SK-N-MC (cell line): ENCODE measurements around the gene PLEKHD1.

Source experiments
- DNase-seq: peaks from one replicate; pipeline ENCODE4 v3.0.0-alpha.2; 2011; ENCODE audit warnings: low read depth, low spot score
- H3K27ac ChIP-seq: fragments of 200-600 bp; sonication (generic); 2 replicates; pipeline ENCODE4 v1.5.1; 2016; ENCODE audit warnings: mixed run types
- H3K36me3 ChIP-seq: fragments of 200-600 bp; sonication (generic); 2 replicates; pipeline ENCODE4 v1.6.1; 2017; ENCODE audit warnings: antibody characterized with exemption, low read length, mixed read lengths; ENCODE audit not compliant: insufficient read depth
- H3K4me3 ChIP-seq: fragments of 200-600 bp; sonication (generic); 2 replicates; pipeline ENCODE4 v1.5.1; 2016
- H3K9ac ChIP-seq: fragments of 200-600 bp; sonication (generic); 2 replicates; pipeline ENCODE4 v1.8.0; 2017; ENCODE audit warnings: mixed run types, mixed read lengths; ENCODE audit not compliant: insufficient read length
- H3K9me3 ChIP-seq: fragments of 200-600 bp; sonication (generic); 2 replicates; pipeline ENCODE4 v1.6.1; 2017; ENCODE audit warnings: low read depth, mild to moderate bottlenecking, antibody characterized with exemption, low read length, moderate library complexity, mixed read lengths
- EZH2 ChIP-seq: fragments of 200-600 bp; sonication (generic); IDR thresholded peaks from one replicate; pipeline ENCODE4 v1.6.1; 2017; ENCODE audit warnings: antibody characterized with exemption
- FOXP2 ChIP-seq: optimal IDR thresholded peaks from 2 replicates; pipeline ENCODE3; 2011; ENCODE audit warnings: mild to moderate bottlenecking, moderate library complexity; ENCODE audit not compliant: insufficient read depth; ENCODE audit errors: extremely low read length, control extremely low read depth
- POLR2AphosphoS5 ChIP-seq: IDR thresholded peaks from 2 replicates; pipeline ENCODE4 v1.6.1; 2012; ENCODE audit warnings: mild to moderate bottlenecking, low read depth, low read length, borderline replicate concordance

The PLEKHD1 gene

GRCh38 chr14:69567563-69567962 is 83.0 kb downstream of the PLEKHD1 start:
- no peak for TF ChIP-seq POLR2AphosphoS5
- TF ChIP-seq EZH2, result no peak
- no peak for TF ChIP-seq FOXP2
- Histone ChIP-seq H3K9me3 (no peaks in the 10 kb centered on the region), H3K27ac (no peak overlapping the region), H3K36me3 (no peaks in the 10 kb centered on the region), H3K4me3 (no peak overlapping the region), H3K9ac (no peak overlapping the region)
- DNase-seq, result no peak

- no peaks in the 10 kb centered on the region for H3K36me3 ChIP-seq
- no peak overlapping the region for H3K27ac ChIP-seq
- H3K9ac ChIP-seq, result no peak overlapping the region
These were observed 85.3 kb downstream of the PLEKHD1 start for GRCh38 chr14:69569859-69570258.

GRCh38 chr14:69570836-69571330 is 86.4 kb downstream of the PLEKHD1 start:
- Histone ChIP-seq H3K4me3 (no peak overlapping the region), H3K9ac (no peak overlapping the region), H3K27ac (no peak overlapping the region), H3K36me3 (no peaks in the 10 kb centered on the region), H3K9me3 (no peaks in the 10 kb centered on the region)
- DNase-seq, result no peak
- TF ChIP-seq POLR2AphosphoS5 (no peak), FOXP2 (no peak), EZH2 (no peak)

More at GRCh38 chr14:69569859-69570258, 85.3 kb downstream of the PLEKHD1 start:
- Histone ChIP-seq H3K4me3 (no peak overlapping the region), H3K9me3 (no peaks in the 10 kb centered on the region)
- DNase-seq, result no peak
- TF ChIP-seq FOXP2 (no peak), POLR2AphosphoS5 (no peak), EZH2 (no peak)

GRCh38 chr14:69571449-69572029 is 87.0 kb downstream of the PLEKHD1 start:
- no peak overlapping the region for H3K9ac ChIP-seq
- peak overlapping the region; percentile 77 for H3K4me3 ChIP-seq
- DNase-seq, result no peak
- TF ChIP-seq FOXP2, result no peak
- no peak for TF ChIP-seq POLR2AphosphoS5
- no peak for TF ChIP-seq EZH2
- no peak overlapping the region for H3K27ac ChIP-seq
- no peaks in the 10 kb centered on the region for H3K36me3 ChIP-seq
- H3K9me3 ChIP-seq, result no peaks in the 10 kb centered on the region

GRCh38 chr14:69572030-69572840 is 87.7 kb downstream of the PLEKHD1 start:
- Histone ChIP-seq H3K9me3 (no peaks in the 10 kb centered on the region), H3K9ac (no peak overlapping the region), H3K27ac (no peak overlapping the region), H3K4me3 (peak overlapping the region; percentile 77), H3K36me3 (no peaks in the 10 kb centered on the region)
- no peak for DNase-seq
- no peak for TF ChIP-seq POLR2AphosphoS5
- no peak for TF ChIP-seq FOXP2
- TF ChIP-seq EZH2, result no peak

GRCh38 chr14:69572841-69573135 is 88.3 kb downstream of the PLEKHD1 start:
- Histone ChIP-seq H3K27ac (no peak overlapping the region), H3K36me3 (no peaks in the 10 kb centered on the region), H3K9ac (no peak overlapping the region), H3K9me3 (no peaks in the 10 kb centered on the region), H3K4me3 (no peak overlapping the region)
- TF ChIP-seq POLR2AphosphoS5 (no peak), EZH2 (no peak), FOXP2 (no peak)
- no peak for DNase-seq

- no peak for DNase-seq
These were observed 88.8 kb downstream of the PLEKHD1 start for GRCh38 chr14:69573205-69573830.

GRCh38 chr14:69573831-69574262 is 89.3 kb downstream of the PLEKHD1 start:
- no peaks in the 10 kb centered on the region for H3K9me3 ChIP-seq
- H3K27ac ChIP-seq, result no peak overlapping the region
- no peak for DNase-seq
- no peak for TF ChIP-seq EZH2
- no peak for TF ChIP-seq POLR2AphosphoS5
- TF ChIP-seq FOXP2, result no peak
- no peaks in the 10 kb centered on the region for H3K36me3 ChIP-seq
- no peak overlapping the region for H3K9ac ChIP-seq
- peak overlapping the region; percentile 60 for H3K4me3 ChIP-seq

More at GRCh38 chr14:69573205-69573830, 88.8 kb downstream of the PLEKHD1 start:
- no peaks in the 10 kb centered on the region for H3K36me3 ChIP-seq
- H3K4me3 ChIP-seq, result peak overlapping the region; percentile 60
- no peak overlapping the region for H3K9ac ChIP-seq
- TF ChIP-seq POLR2AphosphoS5 (no peak), EZH2 (no peak), FOXP2 (no peak)
- H3K27ac ChIP-seq, result no peak overlapping the region
- no peaks in the 10 kb centered on the region for H3K9me3 ChIP-seq
